SK-N-SH treated with all-trans-retinoic acid at 6 μM for 48 hours (cell line): ENCODE measurements around the gene ZNF385B.

Experiments
- ATAC-seq: fragments of 200-7000 bp; cut with Tn5 transposase; 3 replicates; pipeline ENCODE4 v1.9.1; 2020; ENCODE audit warnings: mild to moderate bottlenecking, moderate library complexity
- ARNTL ChIP-seq: fragments of 450-650 bp; formaldehyde crosslinking; IDR thresholded peaks from 2 replicates; pipeline ENCODE4 v1.5.0; 2020; ENCODE audit warnings: low read depth, mild to moderate bottlenecking, moderate library complexity, borderline replicate concordance
- BACH2 ChIP-seq: fragments of 250-450 bp; sonication (Bioruptor Pico); IDR thresholded peaks from 2 replicates; pipeline ENCODE4 v1.9.0; 2021; ENCODE audit warnings: mild to moderate bottlenecking, borderline replicate concordance
- CREB5 ChIP-seq: fragments of 250-450 bp; sonication (Bioruptor Pico); IDR thresholded peaks from 2 replicates; pipeline ENCODE4 v1.5.1; 2020; ENCODE audit warnings: low read depth, mild to moderate bottlenecking, moderate library complexity
- CSDC2 ChIP-seq: fragments of 250-450 bp; sonication (Bioruptor Pico); IDR thresholded peaks from 2 replicates; pipeline ENCODE4 v1.5.0; 2020; ENCODE audit warnings: mild to moderate bottlenecking, moderate library complexity
- CSRNP3 ChIP-seq: fragments of 250-450 bp; sonication (Bioruptor Pico); IDR thresholded peaks from 2 replicates; pipeline ENCODE4 v1.5.1; 2021; ENCODE audit warnings: mild to moderate bottlenecking, moderate library complexity
- ESRRG ChIP-seq: fragments of 250-450 bp; sonication (Bioruptor Pico); IDR thresholded peaks from 2 replicates; pipeline ENCODE4 v1.6.1; 2021; ENCODE audit warnings: mild to moderate bottlenecking
- ISL1 ChIP-seq: fragments of 250-450 bp; sonication (Bioruptor Pico); IDR thresholded peaks from 2 replicates; pipeline ENCODE4 v2.1.2; 2022; ENCODE audit warnings: mild to moderate bottlenecking, moderate library complexity
- OSR1 ChIP-seq: fragments of 250-450 bp; sonication (Bioruptor Pico); IDR thresholded peaks from 2 replicates; pipeline ENCODE4 v1.8.0; 2022; ENCODE audit warnings: moderate library complexity, mild to moderate bottlenecking, inconsistent platforms
- PATZ1 ChIP-seq: fragments of 250-450 bp; sonication (Bioruptor Pico); IDR thresholded peaks from 2 replicates; pipeline ENCODE4 v1.8.0; 2020; ENCODE audit warnings: mild to moderate bottlenecking, moderate library complexity, borderline replicate concordance
- POU6F1 ChIP-seq: fragments of 250-450 bp; sonication (Bioruptor Pico); IDR thresholded peaks from 2 replicates; pipeline ENCODE4 v1.8.0; 2021; ENCODE audit warnings: low read depth, mild to moderate bottlenecking, moderate library complexity, borderline replicate concordance
- PPARA ChIP-seq: fragments of 250-450 bp; sonication (Bioruptor Pico); IDR thresholded peaks from 2 replicates; pipeline ENCODE4 v1.5.0; 2020; ENCODE audit warnings: mild to moderate bottlenecking, borderline replicate concordance
- RARB ChIP-seq: fragments of 250-450 bp; sonication (Bioruptor Pico); IDR thresholded peaks from 2 replicates; pipeline ENCODE4 v1.8.0; 2021; ENCODE audit warnings: mild to moderate bottlenecking, moderate library complexity
- SNAI2 ChIP-seq: fragments of 250-450 bp; sonication (Bioruptor Pico); IDR thresholded peaks from 2 replicates; pipeline ENCODE4 v1.5.0; 2020; ENCODE audit warnings: mild to moderate bottlenecking, moderate library complexity
- TCF4 ChIP-seq: fragments of 250-450 bp; sonication (Bioruptor Pico); IDR thresholded peaks from 2 replicates; pipeline ENCODE4 v1.8.0; 2021; ENCODE audit warnings: mild to moderate bottlenecking, moderate library complexity, borderline replicate concordance
- TOX ChIP-seq: fragments of 250-450 bp; sonication (Bioruptor Pico); IDR thresholded peaks from 2 replicates; pipeline ENCODE4 v1.8.0; 2021; ENCODE audit warnings: mild to moderate bottlenecking, moderate library complexity, borderline replicate concordance
- TSHZ2 ChIP-seq: fragments of 250-450 bp; sonication (Bioruptor Pico); IDR thresholded peaks from 2 replicates; pipeline ENCODE4 v1.5.0; 2020; ENCODE audit warnings: mild to moderate bottlenecking, moderate library complexity
- ZC3H10 ChIP-seq: fragments of 250-450 bp; sonication (Bioruptor Pico); IDR thresholded peaks from 2 replicates; pipeline ENCODE4 v1.5.1; 2021; ENCODE audit warnings: mild to moderate bottlenecking, moderate library complexity
- ZFP3 ChIP-seq: fragments of 250-450 bp; sonication (Bioruptor Pico); IDR thresholded peaks from 2 replicates; pipeline ENCODE4 v1.5.0; 2020; ENCODE audit warnings: mild to moderate bottlenecking, moderate library complexity
- ZFP30 ChIP-seq: fragments of 450-650 bp; formaldehyde crosslinking; IDR thresholded peaks from 2 replicates; pipeline ENCODE4 v1.5.0; 2022; ENCODE audit warnings: mild to moderate bottlenecking, moderate library complexity
- ZNF565 ChIP-seq: fragments of 450-650 bp; formaldehyde crosslinking; conservative IDR thresholded peaks from 2 replicates; pipeline ENCODE4 v1.5.0; 2020; ENCODE audit warnings: low read depth, mild to moderate bottlenecking, moderate library complexity
- ZNF70 ChIP-seq: fragments of 450-650 bp; formaldehyde crosslinking; IDR thresholded peaks from 2 replicates; pipeline ENCODE4 v1.5.0; 2020; ENCODE audit warnings: mild to moderate bottlenecking, moderate library complexity
- ZNF8 ChIP-seq: fragments of 450-650 bp; formaldehyde crosslinking; IDR thresholded peaks from 2 replicates; pipeline ENCODE4 v1.5.0; 2020; ENCODE audit warnings: mild to moderate bottlenecking, moderate library complexity

Gene ZNF385B

GRCh38 chr2:179855673-179856072, 5.7 kb downstream of the ZNF385B start:
- TF ChIP-seq CREB5 (CRISPR knock-in tag) (no peak), ARNTL (CRISPR knock-in tag) (no peak), ZFP30 (CRISPR knock-in tag) (no peak), ZFP3 (CRISPR knock-in tag) (no peak), ISL1 (CRISPR knock-in tag) (no peak), CSDC2 (CRISPR knock-in tag) (no peak), ZNF70 (CRISPR knock-in tag) (no peak), RARB (CRISPR knock-in tag) (no peak), SNAI2 (CRISPR knock-in tag) (no peak), CSRNP3 (no peak), OSR1 (CRISPR knock-in tag) (no peak), ESRRG (CRISPR knock-in tag) (no peak), ZNF565 (CRISPR knock-in tag) (no peak), PATZ1 (CRISPR knock-in tag) (no peak), BACH2 (CRISPR knock-in tag) (no peak), POU6F1 (CRISPR knock-in tag) (no peak)
- ATAC-seq: no peak

GRCh38 chr2:179854891-179855290, 6.5 kb downstream of the ZNF385B start:
- TF ChIP-seq TSHZ2 (peak; percentile 73), SNAI2 (CRISPR knock-in tag) (no peak), ISL1 (CRISPR knock-in tag) (peak; percentile 68), TCF4 (CRISPR knock-in tag) (peak; percentile 88; the same call in 1 of the 2 replicates), ARNTL (CRISPR knock-in tag) (no peak), ZC3H10 (CRISPR knock-in tag) (no peak)

GRCh38 chr2:179853108-179853507, 8.3 kb downstream of the ZNF385B start:
- ATAC-seq: no peak
- TF ChIP-seq ZFP30 (CRISPR knock-in tag) (no peak), CSRNP3 (no peak), POU6F1 (CRISPR knock-in tag) (no peak), PATZ1 (CRISPR knock-in tag) (no peak), ESRRG (CRISPR knock-in tag) (no peak), BACH2 (CRISPR knock-in tag) (no peak), ZNF70 (CRISPR knock-in tag) (no peak), OSR1 (CRISPR knock-in tag) (no peak), ZC3H10 (CRISPR knock-in tag) (no peak), RARB (CRISPR knock-in tag) (no peak), TOX (CRISPR knock-in tag) (no peak), ZNF8 (CRISPR knock-in tag) (no peak), PPARA (CRISPR knock-in tag) (no peak), ZFP3 (CRISPR knock-in tag) (no peak), ZNF565 (CRISPR knock-in tag) (no peak), ARNTL (CRISPR knock-in tag) (no peak), SNAI2 (CRISPR knock-in tag) (no peak), TCF4 (CRISPR knock-in tag) (no peak)

More at GRCh38 chr2:179854891-179855290, 6.5 kb downstream of the ZNF385B start:
- ATAC-seq: no peak
